Measurements from ENCODE around the gene SEPTIN2.

Gene SEPTIN2

GRCh38 chr2:241296767-241297166, 19.0 kb upstream of the SEPTIN2 start:
- no peak for DNase-seq (ENCODE audit: low read depth)
- TF ChIP-seq, protein P1, sequence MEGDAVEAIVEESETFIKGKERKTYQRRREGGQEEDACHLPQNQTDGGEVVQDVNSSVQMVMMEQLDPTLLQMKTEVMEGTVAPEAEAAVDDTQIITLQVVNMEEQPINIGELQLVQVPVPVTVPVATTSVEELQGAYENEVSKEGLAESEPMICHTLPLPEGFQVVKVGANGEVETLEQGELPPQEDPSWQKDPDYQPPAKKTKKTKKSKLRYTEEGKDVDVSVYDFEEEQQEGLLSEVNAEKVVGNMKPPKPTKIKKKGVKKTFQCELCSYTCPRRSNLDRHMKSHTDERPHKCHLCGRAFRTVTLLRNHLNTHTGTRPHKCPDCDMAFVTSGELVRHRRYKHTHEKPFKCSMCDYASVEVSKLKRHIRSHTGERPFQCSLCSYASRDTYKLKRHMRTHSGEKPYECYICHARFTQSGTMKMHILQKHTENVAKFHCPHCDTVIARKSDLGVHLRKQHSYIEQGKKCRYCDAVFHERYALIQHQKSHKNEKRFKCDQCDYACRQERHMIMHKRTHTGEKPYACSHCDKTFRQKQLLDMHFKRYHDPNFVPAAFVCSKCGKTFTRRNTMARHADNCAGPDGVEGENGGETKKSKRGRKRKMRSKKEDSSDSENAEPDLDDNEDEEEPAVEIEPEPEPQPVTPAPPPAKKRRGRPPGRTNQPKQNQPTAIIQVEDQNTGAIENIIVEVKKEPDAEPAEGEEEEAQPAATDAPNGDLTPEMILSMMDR (IDR thresholded peaks at IDR 0.05; ENCODE audit: low read length, missing control alignments) = no peak
- H3K4me3 ChIP-seq (replicated peaks; ENCODE audit: low read depth, low read length) = no peak overlapping the region

DNA sequence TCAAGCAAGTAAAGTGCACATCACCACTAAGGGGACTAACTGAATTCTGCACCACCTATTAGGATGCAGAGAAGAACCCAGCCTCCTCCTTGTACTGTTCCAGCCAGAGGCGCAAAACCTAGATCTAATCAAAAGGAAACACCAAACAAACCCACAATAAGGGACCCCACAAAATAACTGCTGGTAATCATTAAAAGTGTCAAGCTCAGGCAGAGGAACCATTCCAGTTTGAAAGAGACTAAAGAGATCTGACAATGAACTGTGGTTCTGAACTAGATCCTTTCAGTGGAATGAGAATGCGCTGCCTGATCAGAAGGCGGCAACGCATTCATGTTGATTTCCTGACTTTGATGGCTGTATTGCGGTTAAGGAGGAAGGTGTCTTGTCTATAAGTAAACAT, 17.1 kb upstream of the SEPTIN2 start:
- TF ChIP-seq, protein P1 (IDR thresholded peaks at IDR 0.05; ENCODE audit: low read length, missing control alignments) = no peak
- H3K4me3 ChIP-seq (replicated peaks; ENCODE audit: low read depth, low read length) = no peak overlapping the region
- DNase-seq (ENCODE audit: low read depth) = no peak

GRCh38 chr2:241300000-241300399, 15.7 kb upstream of the SEPTIN2 start:
- DNase-seq (ENCODE audit: low read depth) = no peak
- TF ChIP-seq, protein P1 (IDR thresholded peaks at IDR 0.05; ENCODE audit: low read length, missing control alignments) = no peak
- no peak overlapping the region for H3K4me3 ChIP-seq (replicated peaks; ENCODE audit: low read depth, low read length)

DNA sequence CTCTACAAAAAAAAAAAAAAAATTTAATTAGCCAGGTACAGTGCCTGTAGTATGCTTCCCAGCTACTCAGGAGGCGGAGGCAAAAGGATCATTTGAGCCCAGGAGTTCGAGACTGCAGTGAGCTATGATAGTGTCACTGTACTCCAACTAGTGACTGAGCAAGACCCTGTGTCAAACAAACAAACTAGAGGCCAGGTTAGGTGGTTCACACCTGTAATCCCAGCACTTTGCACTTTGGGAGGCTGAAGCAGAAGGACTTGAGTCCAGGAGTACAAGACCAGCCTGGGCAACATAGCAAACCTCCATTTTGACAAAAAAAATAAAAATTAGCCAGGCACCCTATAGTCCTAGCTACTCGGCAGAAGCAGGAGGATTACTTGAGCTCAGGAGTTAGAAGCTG, 13.6 kb upstream of the SEPTIN2 start:
- TF ChIP-seq, protein P1 (IDR thresholded peaks at IDR 0.05; ENCODE audit: low read length, missing control alignments) = no peak
- no peak overlapping the region for H3K4me3 ChIP-seq (replicated peaks; ENCODE audit: low read depth, low read length)
- DNase-seq (ENCODE audit: low read depth) = no peak

DNA sequence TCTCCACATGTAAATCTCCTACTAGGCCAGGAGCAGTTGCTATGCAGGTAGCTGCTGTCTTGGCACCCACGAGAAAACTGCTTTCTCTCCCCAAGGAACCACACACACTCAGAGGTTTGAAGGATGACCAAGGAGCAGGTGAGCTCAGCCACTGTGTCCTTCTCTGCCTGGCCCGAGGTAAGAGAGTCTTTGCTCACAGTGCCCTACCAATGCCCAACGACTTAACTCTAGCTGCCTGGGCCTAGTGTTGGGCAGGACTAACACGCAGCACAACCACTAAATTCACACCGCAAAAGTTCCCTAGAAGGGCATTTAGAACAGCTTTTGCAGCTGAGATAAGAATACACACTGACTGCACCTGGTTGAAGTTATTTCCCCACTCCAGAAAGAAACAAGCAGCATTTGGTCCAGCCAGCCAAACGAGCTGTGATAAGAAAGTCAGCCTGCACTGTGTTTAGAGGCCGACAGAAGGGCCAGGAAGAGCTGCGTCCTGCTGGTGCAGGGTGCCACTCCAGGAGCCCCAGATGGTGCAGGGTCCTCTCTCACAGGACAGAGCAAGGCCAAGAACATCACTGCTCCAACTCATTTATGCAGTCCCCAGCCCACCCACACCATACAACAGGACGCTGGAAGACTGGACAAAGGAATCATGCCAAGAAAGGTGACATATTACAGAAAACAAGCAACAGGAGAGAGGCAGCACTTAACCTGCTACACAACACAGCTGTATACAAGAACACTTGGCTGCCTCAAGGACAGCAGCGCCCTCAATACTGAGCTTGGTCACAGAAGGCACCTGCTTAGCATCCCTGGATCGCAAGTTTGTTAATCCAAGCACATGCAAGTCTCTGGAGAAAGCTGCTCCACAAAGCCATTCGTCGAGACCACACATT, 12.7 kb upstream of the SEPTIN2 start:
- TF ChIP-seq, protein P1 (IDR thresholded peaks at IDR 0.05; ENCODE audit: low read length, missing control alignments) = no peak
- no peak overlapping the region for H3K4me3 ChIP-seq (replicated peaks; ENCODE audit: low read depth, low read length)
- no peak for DNase-seq (ENCODE audit: low read depth)

- no peak overlapping the region for H3K4me3 ChIP-seq (replicated peaks; ENCODE audit: low read depth, low read length)
- no peak for DNase-seq (ENCODE audit: low read depth)
- TF ChIP-seq, protein P1 (IDR thresholded peaks at IDR 0.05; ENCODE audit: low read length, missing control alignments) = no peak
Observed at GRCh38 chr2:241304039-241304670, 11.6 kb upstream of the SEPTIN2 start.
